ENCODE measurements around the gene MPIG6B. TPM values are rescaled to one million over a fixed set of nuclear protein-coding genes. Genes with fewer than 3 reads are reported as not detected.

The MPIG6B gene
- total RNA-seq, 2 donors from 2014 or later = 3.4 to 129 TPM

- peaks cover 5% of the 10 kb centered on the region for H3K36me3 Mint-ChIP-seq (ENCODE audit: low read depth)
Measured at GRCh38 chr6:31740397-31741223, 17.4 kb downstream of the MPIG6B start.

GRCh38 chr6:31741815-31742214 lies 18.6 kb downstream of the MPIG6B start:
- ATAC-seq (no peak), DNase-seq (no peak)
- Mint-ChIP-seq H3K27ac (no peak overlapping the region), H3K36me3 (ENCODE audit: low read depth) (no peaks in the 10 kb centered on the region), H3K27me3 (no peaks in the 10 kb centered on the region), H3K4me3 (peak overlapping the region; percentile 33), H3K4me1 (peaks cover 45% of the 10 kb centered on the region)
- no peaks in the 10 kb centered on the region for H3K9me3 ChIP-seq (ENCODE audit: control insufficient read depth, low read length, poor library complexity, severe bottlenecking)

More at GRCh38 chr6:31740397-31741223, 17.4 kb downstream of the MPIG6B start:
- H3K4me3 Mint-ChIP-seq = peak overlapping the region; percentile 97
- no peak for DNase-seq
- peaks cover 53% of the 10 kb centered on the region for H3K4me1 Mint-ChIP-seq
- H3K27me3 Mint-ChIP-seq = no peaks in the 10 kb centered on the region
- H3K9me3 ChIP-seq (ENCODE audit: control insufficient read depth, low read length, poor library complexity, severe bottlenecking) = no peaks in the 10 kb centered on the region
- ATAC-seq = no peak
- H3K27ac Mint-ChIP-seq = peak overlapping the region; percentile 96

- H3K27me3 Mint-ChIP-seq = no peaks in the 10 kb centered on the region
- no peak overlapping the region for H3K27ac Mint-ChIP-seq
- peaks cover 2% of the 10 kb centered on the region for H3K36me3 Mint-ChIP-seq (ENCODE audit: low read depth)
Measured at GRCh38 chr6:31742894-31743293, 19.7 kb downstream of the MPIG6B start.

GRCh38 chr6:31744422-31744821 lies 21.2 kb downstream of the MPIG6B start:
- no peaks in the 10 kb centered on the region for H3K27me3 Mint-ChIP-seq
- peaks cover 20% of the 10 kb centered on the region for H3K4me1 Mint-ChIP-seq
- peaks cover 2% of the 10 kb centered on the region for H3K36me3 Mint-ChIP-seq (ENCODE audit: low read depth)
- no peak overlapping the region for H3K27ac Mint-ChIP-seq
- no peak overlapping the region for H3K4me3 Mint-ChIP-seq
- no peaks in the 10 kb centered on the region for H3K9me3 ChIP-seq (ENCODE audit: control insufficient read depth, low read length, poor library complexity, severe bottlenecking)
- no peak for ATAC-seq
- DNase-seq = no peak

More at GRCh38 chr6:31742894-31743293, 19.7 kb downstream of the MPIG6B start:
- DNase-seq = no peak
- Mint-ChIP-seq H3K4me3 (no peak overlapping the region), H3K4me1 (peaks cover 35% of the 10 kb centered on the region)
- ATAC-seq = no peak
- no peaks in the 10 kb centered on the region for H3K9me3 ChIP-seq (ENCODE audit: control insufficient read depth, low read length, poor library complexity, severe bottlenecking)

GRCh38 chr6:31749301-31750036 lies 26.3 kb downstream of the MPIG6B start:
- no peaks in the 10 kb centered on the region for H3K9me3 ChIP-seq (ENCODE audit: control insufficient read depth, low read length, poor library complexity, severe bottlenecking)
- Mint-ChIP-seq H3K27ac (no peak overlapping the region), H3K4me1 (no peaks in the 10 kb centered on the region), H3K4me3 (no peak overlapping the region), H3K36me3 (ENCODE audit: low read depth) (peaks cover 2% of the 10 kb centered on the region), H3K27me3 (no peaks in the 10 kb centered on the region)
- no peak for DNase-seq
- no peak for ATAC-seq

- no peak overlapping the region for H3K27ac Mint-ChIP-seq
- no peaks in the 10 kb centered on the region for H3K4me1 Mint-ChIP-seq
- no peak for ATAC-seq
- peaks cover 2% of the 10 kb centered on the region for H3K36me3 Mint-ChIP-seq (ENCODE audit: low read depth)
- no peaks in the 10 kb centered on the region for H3K9me3 ChIP-seq (ENCODE audit: control insufficient read depth, low read length, poor library complexity, severe bottlenecking)
- no peak overlapping the region for H3K4me3 Mint-ChIP-seq
- H3K27me3 Mint-ChIP-seq = no peaks in the 10 kb centered on the region
- DNase-seq = no peak
Measured at GRCh38 chr6:31750411-31751022, 27.3 kb downstream of the MPIG6B start.

GRCh38 chr6:31752739-31753319 lies 29.7 kb downstream of the MPIG6B start:
- no peak overlapping the region for H3K4me3 Mint-ChIP-seq
- no peaks in the 10 kb centered on the region for H3K36me3 Mint-ChIP-seq (ENCODE audit: low read depth)
- peaks cover 2% of the 10 kb centered on the region for H3K4me1 Mint-ChIP-seq
- H3K27ac Mint-ChIP-seq = no peak overlapping the region
- DNase-seq (no peak), ATAC-seq (no peak)
- H3K27me3 Mint-ChIP-seq = no peaks in the 10 kb centered on the region
- H3K9me3 ChIP-seq (ENCODE audit: control insufficient read depth, low read length, poor library complexity, severe bottlenecking) = no peaks in the 10 kb centered on the region

- no peak overlapping the region for H3K4me3 Mint-ChIP-seq
- ATAC-seq (no peak), DNase-seq (no peak)
- no peaks in the 10 kb centered on the region for H3K9me3 ChIP-seq (ENCODE audit: control insufficient read depth, low read length, poor library complexity, severe bottlenecking)
- H3K27me3 Mint-ChIP-seq = no peaks in the 10 kb centered on the region
- peak overlapping the region; percentile 75 for H3K27ac Mint-ChIP-seq
- H3K4me1 Mint-ChIP-seq = peaks cover 10% of the 10 kb centered on the region
- peaks cover 4% of the 10 kb centered on the region for H3K36me3 Mint-ChIP-seq (ENCODE audit: low read depth)
Measured at GRCh38 chr6:31758281-31758680, 35.1 kb downstream of the MPIG6B start.

- H3K4me1 Mint-ChIP-seq = peaks cover 10% of the 10 kb centered on the region
- no peak for ATAC-seq
- H3K27ac Mint-ChIP-seq = peak overlapping the region; percentile 27
Measured at GRCh38 chr6:31760790-31761189, 37.6 kb downstream of the MPIG6B start.

GRCh38 chr6:31761343-31761742 lies 38.2 kb downstream of the MPIG6B start:
- no peaks in the 10 kb centered on the region for H3K27me3 Mint-ChIP-seq
- no peak overlapping the region for H3K4me3 Mint-ChIP-seq
- DNase-seq (no peak), ATAC-seq (no peak)
- peaks cover 10% of the 10 kb centered on the region for H3K4me1 Mint-ChIP-seq
- peaks cover 4% of the 10 kb centered on the region for H3K36me3 Mint-ChIP-seq (ENCODE audit: low read depth)
- H3K9me3 ChIP-seq (ENCODE audit: control insufficient read depth, low read length, poor library complexity, severe bottlenecking) = no peaks in the 10 kb centered on the region
- H3K27ac Mint-ChIP-seq = peak overlapping the region; percentile 27

More at GRCh38 chr6:31760790-31761189, 37.6 kb downstream of the MPIG6B start:
- Mint-ChIP-seq H3K36me3 (ENCODE audit: low read depth) (peaks cover 4% of the 10 kb centered on the region), H3K27me3 (no peaks in the 10 kb centered on the region), H3K4me3 (no peak overlapping the region)
- DNase-seq = no peak
- no peaks in the 10 kb centered on the region for H3K9me3 ChIP-seq (ENCODE audit: control insufficient read depth, low read length, poor library complexity, severe bottlenecking)

GRCh38 chr6:31762356-31762755 lies 39.2 kb downstream of the MPIG6B start, which contains the start of gene SAPCD1:
Gene SAPCD1, plus strand, starts transcription at chr6:31762656. Its CDS starts 399 bp downstream, at chr6:31763055.
- Mint-ChIP-seq H3K4me1 (peaks cover 11% of the 10 kb centered on the region), H3K36me3 (ENCODE audit: low read depth) (peaks cover 4% of the 10 kb centered on the region), H3K4me3 (no peak within 1 kb of the TSS), H3K27ac (peak within 1 kb of the TSS; percentile 54), H3K27me3 (no peaks in the 10 kb centered on the region)
- H3K9me3 ChIP-seq (ENCODE audit: control insufficient read depth, low read length, poor library complexity, severe bottlenecking) = no peaks in the 10 kb centered on the region
- ATAC-seq (no peak), DNase-seq (no peak)

- no peak for DNase-seq
- ATAC-seq = no peak
- peaks cover 4% of the 10 kb centered on the region for H3K36me3 Mint-ChIP-seq (ENCODE audit: low read depth)
- no peaks in the 10 kb centered on the region for H3K27me3 Mint-ChIP-seq
- H3K4me1 Mint-ChIP-seq = peaks cover 8% of the 10 kb centered on the region
- no peaks in the 10 kb centered on the region for H3K9me3 ChIP-seq (ENCODE audit: control insufficient read depth, low read length, poor library complexity, severe bottlenecking)
- H3K4me3 Mint-ChIP-seq = no peak overlapping the region
- H3K27ac Mint-ChIP-seq = peak overlapping the region; percentile 54
Measured at GRCh38 chr6:31762878-31763618, 39.9 kb downstream of the MPIG6B start.
